H1 (cell line): Measurements from ENCODE around the gene TGFBRAP1. TPM values are rescaled to one million over a fixed set of nuclear protein-coding genes. Genes with fewer than 3 reads are reported as not detected.

Experiments used
- ATF3 ChIP-seq: IDR thresholded peaks from 2 replicates; pipeline ENCODE4 v1.6.1; 2011; ENCODE audit warnings: low read depth, mild to moderate bottlenecking, low read length; ENCODE audit not compliant: insufficient read depth
- CTCF ChIP-seq, 3 experiments: IDR thresholded peaks; 1 replicate in 2 of 3; 2 replicates in 1 of 3; pipeline versions ENCODE4 v1.5.1 to v1.6.1; 2011; ENCODE audit warnings: low read length in 3 of 3, mild to moderate bottlenecking in 3 of 3, inconsistent platforms in 2 of 3, low read depth in 1 of 3, moderate library complexity in 1 of 3; ENCODE audit not compliant: insufficient read depth in 1 of 3; ENCODE audit errors: control extremely low read depth in 1 of 3
- NANOG ChIP-seq: IDR thresholded peaks from 2 replicates; pipeline ENCODE4 v1.6.1; 2011; ENCODE audit warnings: low read length, low read depth, mild to moderate bottlenecking, inconsistent platforms; ENCODE audit not compliant: insufficient read depth, poor library complexity, severe bottlenecking
- RNF2 ChIP-seq: fragments of 200-900, 300-1000 bp; sonication (generic); IDR thresholded peaks from 2 replicates; pipeline ENCODE4 v1.7.1; 2016; ENCODE audit warnings: borderline replicate concordance, low read depth, mild to moderate bottlenecking, antibody characterized with exemption, low read length; ENCODE audit not compliant: poor library complexity, severe bottlenecking; ENCODE audit errors: missing control alignments
- SUZ12 ChIP-seq: fragments of 200-600 bp; sonication (generic); IDR thresholded peaks from 2 replicates; pipeline ENCODE4 v1.6.1; 2012; ENCODE audit warnings: mild to moderate bottlenecking, inconsistent platforms, low read length, moderate library complexity, mixed read lengths
- polyA plus RNA-seq, 7 experiments: library from polyadenylated mRNA; depleted of rRNA in 3 of 7; stranded (reverse) in 5 of 7; unstranded in 2 of 7; fragments of >200 nt in 5 of 7; fragments of 200-250 nt in 2 of 7; gene quantifications; 1 replicate in 5 of 7; 2 replicates in 1 of 7; 4 replicates in 1 of 7; pipeline versions ENCODE4 v1.2.1 to v1.2.3, GENCODE V29; 2011 to 2013; ENCODE audit warnings: missing spikeins in 2 of 7, mixed read lengths in 2 of 7
- total RNA-seq: library from RNA; stranded (reverse); fragmentation: NEBNext Ultra II Directional; extraction: Animal tissue kit (Norgen Biotek cat#: 25700); gene quantifications from 2 replicates; pipeline ENCODE4 v1.2.1, GENCODE V29; 2021
- TF ChIP-seq, protein P1 (sequence below): IDR thresholded peaks from 2 replicates; pipeline ENCODE4 v1.6.1; 2011; ENCODE audit warnings: low read length, improper control_type of control experiment

Gene TGFBRAP1
- total and polyA plus RNA-seq, 2 of the 8 experiments (the other 6 are each of a cell fraction or from before 2014, with no cell fraction given), result 11.2 to 20.2 TPM

DNA sequence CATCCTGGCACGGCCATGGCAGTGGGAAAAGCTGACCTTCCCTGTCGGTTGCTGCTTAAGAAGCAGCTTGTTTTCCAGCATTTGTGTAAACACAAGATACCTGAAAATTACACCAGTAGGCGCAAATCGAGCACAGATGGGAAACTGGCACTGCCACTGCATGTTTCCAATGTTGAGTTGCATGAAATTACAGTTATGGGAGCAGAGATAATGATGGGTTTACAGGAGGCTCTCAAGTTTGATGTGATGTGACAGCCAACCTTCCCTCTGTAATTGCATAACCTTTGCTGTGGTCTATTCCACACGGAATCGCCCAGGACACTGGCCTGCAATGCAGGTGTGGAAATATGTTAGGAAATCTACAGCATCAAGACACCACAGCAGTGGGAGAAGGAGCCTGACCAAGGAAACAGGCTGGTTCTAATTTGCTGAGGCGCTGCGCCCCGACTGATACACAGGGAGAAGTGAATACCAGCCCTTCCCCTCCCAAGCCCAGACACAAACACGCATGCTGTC, 70.6 kb downstream of the TGFBRAP1 start (continued):
- no peak for TF ChIP-seq SUZ12
- TF ChIP-seq, protein P1, sequence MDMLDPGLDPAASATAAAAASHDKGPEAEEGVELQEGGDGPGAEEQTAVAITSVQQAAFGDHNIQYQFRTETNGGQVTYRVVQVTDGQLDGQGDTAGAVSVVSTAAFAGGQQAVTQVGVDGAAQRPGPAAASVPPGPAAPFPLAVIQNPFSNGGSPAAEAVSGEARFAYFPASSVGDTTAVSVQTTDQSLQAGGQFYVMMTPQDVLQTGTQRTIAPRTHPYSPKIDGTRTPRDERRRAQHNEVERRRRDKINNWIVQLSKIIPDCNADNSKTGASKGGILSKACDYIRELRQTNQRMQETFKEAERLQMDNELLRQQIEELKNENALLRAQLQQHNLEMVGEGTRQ, result no peak
- no peak for TF ChIP-seq RNF2
- TF ChIP-seq CTCF (IDR thresholded peaks at IDR 0.05; ENCODE audit: control extremely low read depth in 1 of 3, insufficient read depth in 1 of 3, low read depth in 1 of 3, low read length in 3 of 3), result no peak
- no peak for TF ChIP-seq NANOG
- no peak for TF ChIP-seq ATF3
